Stimulated activated CD4-positive, alpha-beta T cell treated with anti-CD3 and anti-CD28 coated beads, Interleukin-2, amount 100 ng/mL, for 24 hours (primary cell): ENCODE results near the gene EXO1.
"Not testable (repeated sequence)": the region's sequence is repeated elsewhere in the genome, so short reads cannot be mapped to it uniquely, and the experiment has no call there.

Experiments used
- DNase-seq, 2 donors: peaks; one replicate each; pipeline ENCODE4 v3.0.0-alpha.2; 2020

Gene EXO1

DNA sequence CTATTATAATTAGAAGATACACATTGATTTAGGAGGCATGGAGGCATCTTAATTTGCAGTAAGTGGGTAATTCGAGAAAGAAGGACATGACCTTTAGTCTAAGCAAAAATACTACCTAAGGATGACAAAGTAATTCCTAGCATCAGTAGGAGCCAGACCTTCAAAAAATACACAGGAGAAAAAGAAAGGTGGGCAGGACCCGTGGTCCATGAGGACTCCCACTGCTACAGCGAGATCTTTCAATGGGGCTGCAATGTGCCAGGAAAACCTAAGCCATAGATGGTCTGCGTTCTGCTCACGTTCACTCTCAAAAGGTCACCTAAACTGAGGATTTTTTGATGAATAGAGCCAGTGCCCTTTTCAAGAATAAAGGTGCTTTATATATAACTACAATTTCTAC, 10.6 kb upstream of the EXO1 start:
- DNase-seq: no peak

GRCh38 chr1:241837901-241838300, 10.1 kb upstream of the EXO1 start:
- no peak for DNase-seq

DNA sequence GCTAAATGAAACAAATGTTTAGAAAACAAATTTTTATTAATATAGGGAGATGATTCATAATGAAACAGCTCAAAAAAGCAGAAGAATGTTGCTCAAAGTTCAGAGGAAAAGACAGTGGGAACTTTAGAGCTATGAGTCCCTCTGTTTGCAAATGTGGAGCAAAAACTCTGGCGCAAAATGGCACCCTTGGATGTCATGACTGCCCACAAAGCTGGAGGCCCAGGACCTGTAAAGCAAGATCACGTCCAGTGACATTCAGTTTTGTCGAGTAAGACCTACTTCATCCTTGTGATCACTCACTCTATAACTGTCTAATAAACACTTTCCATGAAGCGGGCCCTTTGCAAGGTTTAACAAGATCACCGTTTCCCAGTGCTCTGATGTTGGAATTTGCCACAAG, 9.1 kb upstream of the EXO1 start:
- DNase-seq: no peak

DNA sequence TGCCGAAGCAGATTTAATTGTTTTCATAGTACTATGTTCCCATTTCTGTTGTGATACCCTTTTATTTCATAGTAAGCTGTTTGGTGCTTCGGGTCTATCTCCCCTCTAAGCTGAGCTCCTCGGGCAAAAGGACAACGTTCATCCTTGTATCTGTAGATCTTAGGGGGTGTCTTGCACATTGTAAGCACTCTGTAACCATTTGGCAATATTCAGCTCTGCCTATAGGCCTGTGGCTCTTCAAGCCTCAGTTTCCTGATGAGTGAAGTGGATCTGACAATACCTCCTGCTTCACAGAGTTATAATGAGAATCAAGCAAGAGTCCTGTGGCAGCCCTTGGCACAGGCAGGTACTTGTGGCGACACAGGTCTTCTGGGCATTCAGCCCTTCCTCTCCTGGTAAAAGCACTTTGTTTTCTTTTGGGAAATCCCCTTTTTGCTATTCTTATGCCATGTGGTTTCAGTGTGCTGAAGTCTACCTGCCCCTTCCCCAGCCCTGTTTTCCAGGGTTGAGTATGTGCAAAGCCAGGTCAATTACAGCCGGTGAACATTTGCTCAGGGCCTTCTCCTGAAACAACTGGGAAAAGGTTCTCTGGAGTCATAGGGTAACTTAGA, 8.5 kb upstream of the EXO1 start:
- no peak for DNase-seq

GRCh38 chr1:241840164-241840563, 7.8 kb upstream of the EXO1 start:
- DNase-seq: no peak

DNA sequence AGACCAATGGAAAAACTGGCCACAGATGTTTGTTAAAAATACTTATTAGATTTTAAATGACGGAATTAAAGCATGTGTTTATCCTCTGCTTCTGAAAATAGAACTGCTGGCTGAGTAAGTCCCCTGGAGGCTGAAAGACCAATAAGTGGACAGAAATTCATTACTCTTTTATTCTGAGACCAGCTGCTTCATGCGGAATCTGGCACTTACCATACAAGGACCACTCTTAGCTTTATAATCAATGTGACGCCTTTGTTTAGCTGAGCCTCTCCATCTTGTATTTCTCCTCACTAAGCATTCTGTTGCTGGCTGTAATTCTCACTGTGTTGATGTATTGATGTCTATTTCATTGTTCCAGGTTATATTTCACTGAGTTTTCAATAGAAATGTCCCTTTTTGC, 6.3 kb upstream of the EXO1 start:
- DNase-seq: no peak

GRCh38 chr1:241842565-241842964, 5.4 kb upstream of the EXO1 start:
- no peak for DNase-seq

- DNase-seq: no peak
These were observed 3.4 kb upstream of the EXO1 start for GRCh38 chr1:241844593-241844992.

DNA sequence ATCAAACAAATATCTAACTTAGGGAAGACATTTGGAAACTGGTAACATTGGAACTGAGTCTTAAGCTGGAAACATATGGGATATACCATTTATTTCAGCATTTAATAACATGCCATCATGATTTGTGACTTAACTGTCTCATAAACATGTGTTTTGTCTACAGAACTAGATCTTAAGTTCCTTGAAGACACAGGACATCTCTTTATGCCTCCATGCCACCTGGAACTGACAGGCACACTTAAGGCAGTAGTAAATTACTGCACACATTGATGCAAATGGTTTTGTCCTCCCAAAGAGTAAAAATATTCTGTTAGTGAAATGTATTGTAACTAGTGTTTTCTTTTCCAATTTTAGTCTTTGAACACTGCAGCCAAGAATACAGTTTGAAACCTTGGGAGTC, 1.6 kb upstream of the EXO1 start:
- no peak for DNase-seq

DNA sequence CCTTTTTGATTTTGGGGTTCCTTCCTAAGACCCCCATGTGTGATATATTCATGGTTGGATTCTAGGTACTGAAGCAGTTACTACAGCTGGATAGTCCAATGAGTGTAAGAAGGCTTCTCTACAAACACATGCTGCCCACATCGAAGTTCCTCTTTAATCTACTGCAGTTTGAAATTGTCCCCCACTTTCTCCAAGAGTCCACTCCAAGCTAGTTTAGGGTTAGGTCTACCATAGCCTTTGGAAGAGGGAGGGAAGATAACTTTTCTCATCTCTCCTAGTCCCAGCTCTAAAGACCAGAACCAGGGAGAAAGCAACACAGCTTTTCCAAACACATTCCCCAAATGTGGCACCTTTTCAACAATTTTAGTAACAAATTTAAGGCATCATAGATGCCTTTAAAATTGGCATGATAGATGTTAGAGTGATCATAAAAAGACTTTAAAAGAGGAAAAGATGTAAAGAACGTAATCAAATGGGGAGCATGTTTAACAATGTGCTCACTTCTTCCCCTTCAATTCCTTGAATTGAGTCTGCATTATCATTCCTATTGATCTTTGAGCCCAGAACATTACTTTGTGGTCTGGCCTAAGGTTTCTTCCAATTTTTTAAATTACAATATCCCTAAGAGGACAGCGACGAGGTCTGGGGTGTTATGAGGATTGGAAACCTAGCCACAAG, 1.0 kb upstream of the EXO1 start:
- no peak for DNase-seq

DNA sequence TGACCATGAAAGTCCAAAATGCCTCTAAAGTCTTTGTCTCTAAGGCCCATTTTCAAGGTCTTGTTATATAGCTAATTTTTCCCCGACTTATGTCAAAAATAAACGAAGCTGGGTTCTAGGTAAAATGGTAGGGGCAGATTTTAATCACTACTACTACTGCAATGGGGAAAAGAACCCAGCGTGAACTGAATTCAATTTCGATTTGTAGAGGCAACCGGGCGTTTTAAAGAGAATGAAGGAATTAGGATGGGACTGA, 536 bp upstream of the EXO1 start:
- no peak for DNase-seq

DNA sequence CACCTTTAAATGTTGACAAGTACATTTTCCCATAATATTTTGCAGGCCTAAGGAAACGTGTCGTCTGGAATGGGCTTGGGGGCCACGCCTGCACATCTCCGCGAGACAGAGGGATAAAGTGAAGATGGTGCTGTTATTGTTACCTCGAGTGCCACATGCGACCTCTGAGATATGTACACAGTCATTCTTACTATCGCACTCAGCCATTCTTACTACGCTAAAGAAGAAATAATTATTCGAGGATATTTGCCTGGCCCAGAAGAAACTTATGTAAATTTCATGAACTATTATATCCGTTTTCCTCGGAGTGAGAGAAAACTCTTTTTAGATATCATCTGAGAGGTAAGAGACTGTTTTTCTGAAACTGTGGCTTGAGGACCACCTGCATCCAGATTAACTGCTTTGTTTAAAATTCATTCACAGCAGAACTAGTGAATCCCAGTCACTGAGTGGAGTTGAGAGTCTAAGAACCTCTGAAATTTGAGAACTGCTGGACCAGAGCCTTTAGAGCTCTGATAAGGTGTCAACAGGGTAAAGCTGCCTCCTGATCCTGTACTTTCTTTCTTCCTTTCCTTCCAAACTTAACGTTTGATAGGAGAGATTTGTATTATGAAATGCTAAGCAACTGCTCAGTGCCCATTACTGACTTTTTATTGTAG, 811 bp downstream of the EXO1 start:
- DNase-seq: no peak

DNA sequence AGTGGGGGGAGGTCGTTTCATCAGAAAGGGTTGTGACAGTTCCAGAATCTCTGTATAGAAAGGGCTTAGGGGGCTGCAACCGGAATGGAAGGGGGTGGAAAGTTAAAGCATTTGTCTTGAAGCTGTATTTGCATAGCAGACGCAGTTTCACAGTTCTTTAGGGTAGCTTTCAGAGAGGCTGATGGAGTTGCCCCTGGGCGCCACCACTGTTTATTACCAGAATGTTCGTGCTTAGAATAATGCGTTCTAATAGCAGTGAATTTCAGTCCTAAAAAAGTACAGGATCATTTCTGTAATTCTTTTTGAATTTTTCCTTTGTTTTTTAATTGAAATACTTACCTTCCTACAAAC, 1.3 kb downstream of the EXO1 start:
- no peak for DNase-seq

DNA sequence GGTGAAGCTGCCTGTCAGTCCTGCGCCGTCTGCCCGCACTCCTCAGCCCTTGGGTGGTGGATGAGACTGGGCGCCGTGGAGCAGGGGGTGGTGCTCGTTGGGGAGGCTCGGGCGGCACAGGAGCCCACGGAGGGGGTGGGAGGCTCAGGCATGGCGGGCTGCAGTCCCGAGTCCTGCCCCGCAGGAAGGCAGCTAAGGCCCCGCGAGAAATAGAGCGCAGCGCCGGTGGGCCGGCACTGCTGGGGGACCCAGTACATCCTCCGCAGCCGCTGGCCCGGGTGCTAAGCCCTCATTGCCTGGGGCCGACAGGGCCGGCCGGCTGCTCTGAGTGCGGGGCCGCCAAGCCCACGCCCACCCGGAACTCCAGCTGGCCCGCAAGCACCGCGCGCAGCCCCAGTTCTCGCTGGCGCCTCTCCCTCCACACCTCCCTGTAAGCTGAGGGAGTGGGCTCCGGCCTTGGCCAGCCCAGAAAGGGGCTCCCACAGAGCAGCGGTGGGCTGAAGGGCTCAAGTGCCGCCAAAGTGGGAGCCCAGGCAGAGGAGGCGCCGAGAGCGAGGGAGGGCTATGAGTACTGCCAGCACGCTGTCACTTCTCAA, 7.6 kb downstream of the EXO1 start:
- DNase-seq: not testable (repeated sequence)

GRCh38 chr1:241857131-241857530, 9.1 kb downstream of the EXO1 start:
- DNase-seq: no peak

DNA sequence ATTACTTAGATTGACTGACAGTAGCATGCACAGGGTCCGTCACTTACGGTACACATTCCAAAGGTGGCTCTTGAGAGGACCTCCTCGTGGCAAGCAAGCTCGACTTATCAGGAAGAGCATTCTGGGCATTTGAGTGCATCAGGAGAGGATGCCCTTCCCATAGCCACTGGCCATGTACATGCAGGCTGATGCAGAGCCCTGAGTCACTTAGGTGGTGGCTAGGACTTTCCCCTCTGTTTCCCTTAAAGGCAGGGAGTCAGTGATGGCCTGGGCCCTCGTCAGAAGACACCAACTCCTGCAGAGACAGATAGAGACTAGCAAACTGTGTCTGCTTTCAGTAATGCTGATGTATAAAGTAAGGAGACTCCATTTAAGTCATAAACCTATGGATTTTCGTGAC, 12.9 kb downstream of the EXO1 start:
- no peak for DNase-seq

- no peak for DNase-seq
These were observed 21.0 kb downstream of the EXO1 start for GRCh38 chr1:241869022-241869421.

GRCh38 chr1:241870336-241870735, 22.3 kb downstream of the EXO1 start:
- no peak for DNase-seq

- no peak for DNase-seq
These were observed 22.9 kb downstream of the EXO1 start for GRCh38 chr1:241870746-241871430.

- DNase-seq: no peak
These were observed 33.4 kb downstream of the EXO1 start for GRCh38 chr1:241881440-241881839.

GRCh38 chr1:241883159-241883558, 35.2 kb downstream of the EXO1 start:
- no peak for DNase-seq

- no peak for DNase-seq
These were observed 40.2 kb downstream of the EXO1 start for GRCh38 chr1:241888232-241888631.

DNA sequence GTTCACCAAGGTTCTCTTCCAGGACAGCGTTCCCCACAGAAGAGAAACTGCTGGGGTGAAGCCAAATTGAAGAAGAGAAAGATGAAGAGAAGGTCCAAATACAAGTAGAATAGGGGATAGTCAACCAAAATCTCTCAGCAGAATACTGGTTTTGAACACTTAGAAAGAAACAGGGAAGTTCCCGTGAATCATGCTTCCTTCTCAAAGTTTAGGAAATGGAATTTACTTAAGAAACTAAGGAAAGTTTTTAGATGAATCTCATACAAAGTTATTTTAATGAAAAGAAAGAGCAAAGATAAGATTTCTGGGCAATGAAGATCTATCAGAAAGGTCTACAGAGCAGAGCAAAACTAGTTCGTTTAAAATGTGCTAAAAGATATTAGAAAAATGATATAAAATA, 43.3 kb downstream of the EXO1 start:
- DNase-seq: no peak

GRCh38 chr1:241894016-241894415, 46.0 kb downstream of the EXO1 start:
- DNase-seq: no peak
